ENCODE data around the gene PLET1. TPM values are rescaled to one million over a fixed set of nuclear protein-coding genes. Genes with fewer than 3 reads are reported as not detected.
"Not testable (repeated sequence)": the region's sequence is repeated elsewhere in the genome, so short reads cannot be mapped to it uniquely, and the experiment has no call there.

Gene PLET1
- total and polyA plus RNA-seq, 2 experiments from 2014 or later: not detected

GRCh38 chr11:112200252-112200651 lies 60.4 kb downstream of the PLET1 start:
- Histone ChIP-seq H3K4me1 (ENCODE audit: insufficient read depth) (peaks cover 3% of the 10 kb centered on the region), H3K9me2 (replicated peaks; ENCODE audit: insufficient read depth) (no peaks in the 10 kb centered on the region), H2AFZ (no peak overlapping the region), H3K79me2 (no peaks in the 10 kb centered on the region), H3K4me3 (no peak overlapping the region), H3K36me3 (replicated peaks; ENCODE audit: insufficient read depth, low read depth) (no peaks in the 10 kb centered on the region), H3K9me3 (ENCODE audit: low read depth) (no peaks in the 10 kb centered on the region), H4K20me1 (ENCODE audit: insufficient read depth, poor library complexity, severe bottlenecking) (no peaks in the 10 kb centered on the region), H3K27ac (no peak overlapping the region), H3K4me2 (no peak overlapping the region), H3K27me3 (no peaks in the 10 kb centered on the region)
- DNase-seq (ENCODE audit: low spot score): no peak
- WGBS (ENCODE audit: low lambda C conversion rate, missing lambda C conversion rate): 33% methylated on average over 2 of the region's 2 CpGs
- TF ChIP-seq CTCF (IDR thresholded peaks at IDR 0.05; ENCODE audit: poor library complexity): no peak

- not testable (repeated sequence) for H3K4me3 ChIP-seq; H4K20me1 ChIP-seq (ENCODE audit: insufficient read depth, poor library complexity, severe bottlenecking); H3K4me2 ChIP-seq; H3K27ac ChIP-seq; H3K4me1 ChIP-seq (ENCODE audit: insufficient read depth); H3K9me2 ChIP-seq (replicated peaks; ENCODE audit: insufficient read depth); H3K36me3 ChIP-seq (replicated peaks; ENCODE audit: insufficient read depth, low read depth); H3K27me3 ChIP-seq; DNase-seq (ENCODE audit: low spot score); H3K9me3 ChIP-seq (ENCODE audit: low read depth); H2AFZ ChIP-seq; H3K79me2 ChIP-seq
- 82% methylated on average over 4 of the region's 4 CpGs for WGBS (ENCODE audit: low lambda C conversion rate, missing lambda C conversion rate)
Observed at GRCh38 chr11:112199101-112199500, 61.6 kb downstream of the PLET1 start.

Small RNAs within 50 kb of the gene (small RNA-seq; reads per million reads assigned to genes)
- gene MRPS36P4: not detected

Other genes with a start within 250 kb of the PLET1 start
- 40.5 and 42.1 TPM in 2 replicates for gene DLAT, start 235.5 kb downstream of the PLET1 start, total RNA-seq
- 27.9 and 32.7 TPM in 2 replicates for gene DLAT, start 235.5 kb downstream of the PLET1 start, polyA plus RNA-seq
- gene PIH1D2, start 186.8 kb downstream of the PLET1 start, total RNA-seq: 0.60 and 1.7 TPM in 2 replicates
- gene PIH1D2, start 186.8 kb downstream of the PLET1 start, polyA plus RNA-seq: 2.2 and 3.1 TPM in 2 replicates
- 21.2 and 24.6 TPM in 2 replicates for gene NKAPD1, start 186.6 kb downstream of the PLET1 start, total RNA-seq
- 8.8 and 21.5 TPM in 2 replicates for gene NKAPD1, start 186.6 kb downstream of the PLET1 start, polyA plus RNA-seq
- gene TIMM8B, start 174.1 kb downstream of the PLET1 start, total RNA-seq: 62.5 and 62.8 TPM in 2 replicates
- gene TIMM8B, start 174.1 kb downstream of the PLET1 start, polyA plus RNA-seq: 126 and 128 TPM in 2 replicates
- gene SDHD, start 174.0 kb downstream of the PLET1 start, total RNA-seq: 151 and 152 TPM in 2 replicates
- 144 and 158 TPM in 2 replicates for gene SDHD, start 174.0 kb downstream of the PLET1 start, polyA plus RNA-seq
- 9.4 and 10.3 TPM in 2 replicates for gene IL18, start 96.8 kb downstream of the PLET1 start, total RNA-seq
- gene IL18, start 96.8 kb downstream of the PLET1 start, polyA plus RNA-seq: 5.1 and 7.0 TPM in 2 replicates
- gene TEX12, start 93.5 kb downstream of the PLET1 start, total RNA-seq: 0.50 and 4.4 TPM in 2 replicates
- gene TEX12, start 93.5 kb downstream of the PLET1 start, polyA plus RNA-seq: not detected in 2 replicates
- 23.9 and 30.8 TPM in 2 replicates for gene BCO2, start 85.3 kb downstream of the PLET1 start, total RNA-seq
- 39.1 and 64.5 TPM in 2 replicates for gene BCO2, start 85.3 kb downstream of the PLET1 start, polyA plus RNA-seq
- 37.5 and 44.3 TPM in 2 replicates for gene PTS, start 34.4 kb downstream of the PLET1 start, total RNA-seq
- 81.7 and 84.6 TPM in 2 replicates for gene PTS, start 34.4 kb downstream of the PLET1 start, polyA plus RNA-seq

Data from hepatocyte (in vitro differentiated cells).